Testis (tissue), 3 donors: Measurements from ENCODE around the gene SRL. TPM values are rescaled to one million over a fixed set of nuclear protein-coding genes. Genes with fewer than 3 reads are reported as not detected.

Experiments used
- DNase-seq: peaks from one replicate; pipeline ENCODE4 v3.0.0-alpha.2; 2019
- H3K27ac ChIP-seq, 2 donors: fragments of 200-600 bp; sonication (generic); one replicate each; pipeline ENCODE4 v1.5.1; 2019
- H3K27me3 ChIP-seq: fragments of 200-600 bp; sonication (generic); one replicate; pipeline ENCODE4 v1.5.1; 2019
- H3K36me3 ChIP-seq: fragments of 200-600 bp; sonication (generic); one replicate; pipeline ENCODE4 v1.5.1; 2017; ENCODE audit warnings: low read depth; ENCODE audit errors: missing control alignments
- H3K4me1 ChIP-seq: fragments of 200-600 bp; sonication (generic); one replicate; pipeline ENCODE4 v1.5.1; 2019
- H3K4me3 ChIP-seq, 2 donors: fragments of 200-600 bp; sonication (generic); one replicate each; pipeline ENCODE4 v1.5.1; 2017 to 2019
- H3K9me3 ChIP-seq: fragments of 200-600 bp; sonication (generic); one replicate; pipeline ENCODE4 v1.5.1; 2017
- CTCF ChIP-seq, 3 experiments: fragments of 450-650 bp in 2 of 3; fragments of 200-600 bp in 1 of 3; sonication (generic) in 1 of 3; IDR thresholded peaks; one replicate each; pipeline ENCODE4 v1.5.1; 2016 to 2019; ENCODE audit warnings: antibody characterized with exemption in 3 of 3, mild to moderate bottlenecking in 2 of 3, moderate library complexity in 1 of 3
- POLR2A ChIP-seq: fragments of 450-650 bp; IDR thresholded peaks from one replicate; pipeline ENCODE4 v1.6.1; 2017; ENCODE audit warnings: antibody characterized with exemption, mild to moderate bottlenecking, moderate library complexity
- WGBS, 2 donors: methylation state at CpG; one replicate each; pipeline ENCODE4 v1.1.5; 2018; 5-methylcytosine and 5-hydroxymethylcytosine counted together
- intact Hi-C: fragments of 100-400 bp; cut with DNase I; formaldehyde crosslinking; loops from one replicate; pipeline ENCODE4 v1.15.1; 2023; ENCODE audit warnings: low total_unique reads
- polyA plus RNA-seq: library from polyadenylated mRNA; stranded (reverse); fragments of 350-450 nt; fragmentation: Illumina TruSeq; extraction: RNeasy Lipid Tissue Mini Kit (QIAGEN cat#74804); gene quantifications from one replicate; pipeline ENCODE4 v1.2.3, GENCODE V29; 2014; ENCODE audit warnings: low read depth, low replicate concordance; ENCODE audit not compliant: insufficient read depth
- total RNA-seq, 2 donors: library from RNA; depleted of rRNA; stranded (reverse); fragments of >200 nt; gene quantifications; one replicate each; pipeline ENCODE4 v1.2.3, GENCODE V29; 2016

Gene SRL
- total and polyA plus RNA-seq, 3 donors from 2014 or later, result 1.5 to 4.7 (median 2.5) TPM

GRCh38 chr16:4180511-4180910 lies 61.4 kb downstream of the SRL start:
- WGBS, 2 donors, result 70 to 78% methylated on average over 5 of the region's 5 CpGs
- no peak for TF ChIP-seq CTCF (IDR thresholded peaks at IDR 0.05)
- no peak for TF ChIP-seq POLR2A
- no peak for DNase-seq
- Histone ChIP-seq H3K27me3 (no peaks in the 10 kb centered on the region), H3K4me3 (no peak overlapping the region), H3K9me3 (no peaks in the 10 kb centered on the region), H3K27ac (no peak overlapping the region), H3K4me1 (peaks cover 4% of the 10 kb centered on the region), H3K36me3 (no peaks in the 10 kb centered on the region)
- intact Hi-C loops, result no loop called here

- H3K27ac ChIP-seq, result no peak overlapping the region
- no peak for DNase-seq
- WGBS, 2 donors, result 93 to 94% methylated on average over 8 of the region's 8 CpGs
- TF ChIP-seq CTCF (IDR thresholded peaks at IDR 0.05), result no peak
- no peak for TF ChIP-seq POLR2A
- H3K36me3 ChIP-seq, result no peaks in the 10 kb centered on the region
- no peaks in the 10 kb centered on the region for H3K27me3 ChIP-seq
- H3K4me1 ChIP-seq, result peaks cover 4% of the 10 kb centered on the region
- no peaks in the 10 kb centered on the region for H3K9me3 ChIP-seq
- no peak overlapping the region for H3K4me3 ChIP-seq
- intact Hi-C loops, result no loop called here
These were observed 62.1 kb downstream of the SRL start for GRCh38 chr16:4179763-4180260.

- H3K4me1 ChIP-seq, result no peaks in the 10 kb centered on the region
- WGBS, 2 donors, result 81 to 83% methylated on average over 5 of the region's 5 CpGs
- H3K4me3 ChIP-seq, result no peak overlapping the region
- no peak for DNase-seq
- H3K9me3 ChIP-seq, result no peaks in the 10 kb centered on the region
- intact Hi-C loops, result no loop called here
- H3K27me3 ChIP-seq, result no peaks in the 10 kb centered on the region
- no peaks in the 10 kb centered on the region for H3K36me3 ChIP-seq
- TF ChIP-seq POLR2A (no peak), CTCF (IDR thresholded peaks at IDR 0.05) (no peak)
- H3K27ac ChIP-seq, result no peak overlapping the region
These were observed 62.9 kb downstream of the SRL start for GRCh38 chr16:4179020-4179419.

GRCh38 chr16:4178468-4179010 lies 63.3 kb downstream of the SRL start:
- H3K27ac ChIP-seq, result no peak overlapping the region
- H3K4me1 ChIP-seq, result no peaks in the 10 kb centered on the region
- H3K36me3 ChIP-seq, result no peaks in the 10 kb centered on the region
- H3K9me3 ChIP-seq, result no peaks in the 10 kb centered on the region
- H3K4me3 ChIP-seq, result no peak overlapping the region
- TF ChIP-seq POLR2A (no peak), CTCF (IDR thresholded peaks at IDR 0.05) (no peak)
- H3K27me3 ChIP-seq, result no peaks in the 10 kb centered on the region
- WGBS, 2 donors, result 94 to 99% methylated on average over 9 of the region's 9 CpGs
- intact Hi-C loops, result no loop called here
- DNase-seq, result no peak

GRCh38 chr16:4176906-4177417 lies 64.9 kb downstream of the SRL start:
- no peak for TF ChIP-seq CTCF (IDR thresholded peaks at IDR 0.05)
- no peak for TF ChIP-seq POLR2A
- DNase-seq, result no peak
- Histone ChIP-seq H3K4me3 (no peak overlapping the region), H3K4me1 (no peaks in the 10 kb centered on the region), H3K36me3 (no peaks in the 10 kb centered on the region), H3K27me3 (no peaks in the 10 kb centered on the region), H3K27ac (no peak overlapping the region), H3K9me3 (no peaks in the 10 kb centered on the region)
- 74 to 76% methylated on average over 2 to 5 of the region's 5 CpGs for WGBS, 2 donors
- intact Hi-C loops, result no loop called here
